GM12874 (cell line): ENCODE data around the gene GDNF.

ENCODE experiments used
- TF ChIP-seq, protein P1 (sequence below): IDR thresholded peaks from 2 replicates; pipeline ENCODE4 v1.5.1; 2011; ENCODE audit warnings: low read depth, mild to moderate bottlenecking, control low read depth, low read length, moderate library complexity; ENCODE audit not compliant: insufficient read depth

GDNF gene

GRCh38 chr5:37875051-37875787, 35.4 kb upstream of the GDNF start:
- TF ChIP-seq, protein P1, sequence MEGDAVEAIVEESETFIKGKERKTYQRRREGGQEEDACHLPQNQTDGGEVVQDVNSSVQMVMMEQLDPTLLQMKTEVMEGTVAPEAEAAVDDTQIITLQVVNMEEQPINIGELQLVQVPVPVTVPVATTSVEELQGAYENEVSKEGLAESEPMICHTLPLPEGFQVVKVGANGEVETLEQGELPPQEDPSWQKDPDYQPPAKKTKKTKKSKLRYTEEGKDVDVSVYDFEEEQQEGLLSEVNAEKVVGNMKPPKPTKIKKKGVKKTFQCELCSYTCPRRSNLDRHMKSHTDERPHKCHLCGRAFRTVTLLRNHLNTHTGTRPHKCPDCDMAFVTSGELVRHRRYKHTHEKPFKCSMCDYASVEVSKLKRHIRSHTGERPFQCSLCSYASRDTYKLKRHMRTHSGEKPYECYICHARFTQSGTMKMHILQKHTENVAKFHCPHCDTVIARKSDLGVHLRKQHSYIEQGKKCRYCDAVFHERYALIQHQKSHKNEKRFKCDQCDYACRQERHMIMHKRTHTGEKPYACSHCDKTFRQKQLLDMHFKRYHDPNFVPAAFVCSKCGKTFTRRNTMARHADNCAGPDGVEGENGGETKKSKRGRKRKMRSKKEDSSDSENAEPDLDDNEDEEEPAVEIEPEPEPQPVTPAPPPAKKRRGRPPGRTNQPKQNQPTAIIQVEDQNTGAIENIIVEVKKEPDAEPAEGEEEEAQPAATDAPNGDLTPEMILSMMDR, result no peak

- TF ChIP-seq, protein P1, result no peak
These were observed 34.1 kb upstream of the GDNF start for GRCh38 chr5:37873988-37874387.

- TF ChIP-seq, protein P1, result no peak
These were observed 31.4 kb upstream of the GDNF start for GRCh38 chr5:37871023-37871815.

GRCh38 chr5:37869216-37869615, 29.4 kb upstream of the GDNF start:
- TF ChIP-seq, protein P1, result no peak

DNA sequence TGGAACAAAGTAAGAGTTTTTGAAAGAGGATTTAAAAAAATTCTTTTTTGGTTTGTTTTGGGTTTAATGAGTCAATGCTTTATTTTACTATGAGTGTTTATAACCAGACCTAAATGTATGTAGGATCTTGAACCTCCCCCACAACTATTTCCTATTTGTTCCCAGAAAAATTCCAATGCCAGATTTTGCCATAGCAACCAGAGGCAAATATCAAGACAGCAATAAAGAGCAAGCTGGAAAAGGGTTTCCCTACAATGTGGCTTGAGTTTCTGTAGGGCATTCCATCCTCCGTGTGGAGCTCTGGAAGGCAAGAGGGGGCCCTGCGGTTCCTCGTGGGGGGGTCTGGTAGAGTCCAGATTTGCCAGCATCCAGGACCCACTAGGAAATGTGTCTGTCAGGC, 27.8 kb upstream of the GDNF start:
- TF ChIP-seq, protein P1, result no peak

- TF ChIP-seq, protein P1, result no peak
These were observed 20.4 kb upstream of the GDNF start for GRCh38 chr5:37860206-37860605.

DNA sequence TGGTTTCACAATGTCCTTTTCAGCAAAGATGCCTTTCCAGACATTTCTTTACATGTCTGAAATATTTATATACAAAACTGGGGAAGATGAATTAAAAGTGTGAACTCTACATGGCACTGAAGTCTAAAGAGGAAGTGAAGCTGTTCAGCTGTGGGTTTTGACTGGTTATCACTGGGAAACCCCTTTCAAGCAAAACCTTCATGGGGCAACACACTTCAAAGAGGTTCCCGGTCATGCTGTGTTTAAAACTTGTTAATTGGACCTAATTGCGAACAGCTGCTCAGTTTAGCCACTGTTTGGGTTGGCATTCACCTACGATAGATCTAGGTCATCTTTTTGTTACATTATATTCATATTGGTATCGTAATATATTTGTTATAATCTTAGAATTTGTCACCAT, 20.0 kb upstream of the GDNF start:
- TF ChIP-seq, protein P1, result no peak
